Measurements from ENCODE around the gene BRME1.

BRME1 gene

DNA sequence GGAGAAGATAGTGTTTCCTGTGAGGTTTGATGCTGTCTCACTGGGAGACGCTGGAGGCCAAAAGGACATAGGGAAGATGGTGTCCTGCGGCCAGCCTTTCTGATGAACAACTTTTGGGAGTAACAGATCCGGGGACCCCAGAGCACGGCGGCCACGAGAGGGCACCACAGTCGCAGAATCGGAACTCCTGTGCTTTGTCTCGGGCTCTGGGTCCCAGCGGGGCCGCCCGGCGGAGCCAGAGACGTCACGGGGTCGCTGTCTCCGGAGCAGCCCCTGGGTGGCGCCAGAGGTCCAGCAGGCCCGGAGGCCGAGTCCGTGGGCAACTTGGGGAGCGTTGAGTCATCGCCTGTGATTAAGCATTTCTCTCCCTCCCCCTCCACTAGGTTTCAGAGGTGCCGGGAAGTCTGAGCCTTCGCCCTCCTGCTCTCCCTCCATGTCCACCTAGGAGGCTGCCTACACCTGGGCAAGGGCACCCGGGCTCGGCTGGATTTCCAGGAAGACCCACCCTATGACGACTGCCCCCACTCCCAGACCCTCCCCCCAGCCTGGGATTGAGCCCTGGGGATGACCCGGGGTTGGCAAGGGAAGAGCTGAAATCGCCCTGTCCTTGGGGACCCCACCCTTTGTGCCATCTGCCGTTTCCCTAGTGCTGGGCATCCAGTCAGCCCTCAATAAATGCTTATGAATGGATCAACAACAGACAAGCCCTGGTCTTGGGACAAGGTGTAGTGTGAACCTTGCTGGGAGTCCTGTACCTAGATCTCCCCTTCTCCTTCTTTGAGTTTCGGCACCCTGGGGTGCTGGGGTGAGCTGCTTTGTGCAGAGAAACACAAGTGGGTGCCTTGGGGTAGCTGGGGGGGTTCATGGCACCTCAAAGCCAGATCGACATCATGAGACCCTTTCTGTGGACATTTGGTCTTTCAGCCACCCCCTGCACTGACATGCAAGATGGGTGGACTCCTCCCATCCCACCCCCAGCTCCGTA is 25.6 kb downstream of the BRME1 start (continued):
- TF ChIP-seq, protein P1, sequence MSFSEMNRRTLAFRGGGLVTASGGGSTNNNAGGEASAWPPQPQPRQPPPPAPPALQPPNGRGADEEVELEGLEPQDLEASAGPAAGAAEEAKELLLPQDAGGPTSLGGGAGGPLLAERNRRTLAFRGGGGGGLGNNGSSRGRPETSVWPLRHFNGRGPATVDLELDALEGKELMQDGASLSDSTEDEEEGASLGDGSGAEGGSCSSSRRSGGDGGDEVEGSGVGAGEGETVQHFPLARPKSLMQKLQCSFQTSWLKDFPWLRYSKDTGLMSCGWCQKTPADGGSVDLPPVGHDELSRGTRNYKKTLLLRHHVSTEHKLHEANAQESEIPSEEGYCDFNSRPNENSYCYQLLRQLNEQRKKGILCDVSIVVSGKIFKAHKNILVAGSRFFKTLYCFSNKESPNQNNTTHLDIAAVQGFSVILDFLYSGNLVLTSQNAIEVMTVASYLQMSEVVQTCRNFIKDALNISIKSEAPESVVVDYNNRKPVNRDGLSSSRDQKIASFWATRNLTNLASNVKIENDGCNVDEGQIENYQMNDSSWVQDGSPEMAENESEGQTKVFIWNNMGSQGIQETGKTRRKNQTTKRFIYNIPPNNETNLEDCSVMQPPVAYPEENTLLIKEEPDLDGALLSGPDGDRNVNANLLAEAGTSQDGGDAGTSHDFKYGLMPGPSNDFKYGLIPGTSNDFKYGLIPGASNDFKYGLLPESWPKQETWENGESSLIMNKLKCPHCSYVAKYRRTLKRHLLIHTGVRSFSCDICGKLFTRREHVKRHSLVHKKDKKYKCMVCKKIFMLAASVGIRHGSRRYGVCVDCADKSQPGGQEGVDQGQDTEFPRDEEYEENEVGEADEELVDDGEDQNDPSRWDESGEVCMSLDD (tag by site-specific recombination; IDR thresholded peaks at IDR 0.05): peak; percentile 95
- TF ChIP-seq ZNF768 (tag by site-specific recombination; IDR thresholded peaks at IDR 0.05) (no peak), ZSCAN5A (tag by site-specific recombination; IDR thresholded peaks at IDR 0.05) (no peak), ZNF157 (tag by site-specific recombination; IDR thresholded peaks at IDR 0.05) (no peak), ZNF707 (tag by site-specific recombination; IDR thresholded peaks at IDR 0.05) (no peak), ZNF214 (tag by site-specific recombination; IDR thresholded peaks at IDR 0.05; ENCODE audit: borderline replicate concordance) (no peak), ZNF843 (tag by site-specific recombination; IDR thresholded peaks at IDR 0.05) (peak; percentile 29; the same call in 1 of the 2 replicates), ZNF394 (tag by site-specific recombination; IDR thresholded peaks at IDR 0.05; ENCODE audit: borderline replicate concordance) (peak; percentile 55; the same call in 1 of the 2 replicates), ZNF221 (tag by site-specific recombination; IDR thresholded peaks at IDR 0.05; ENCODE audit: borderline replicate concordance) (no peak), ZNF398 (tag by site-specific recombination; IDR thresholded peaks at IDR 0.05) (peak; percentile 52; the same call in 1 of the 2 replicates), ZNF292 (tag by site-specific recombination; IDR thresholded peaks at IDR 0.05; ENCODE audit: borderline replicate concordance, low read depth) (no peak), ZNF664 (tag by site-specific recombination; IDR thresholded peaks at IDR 0.05) (no peak), ZNF140 (tag by site-specific recombination; IDR thresholded peaks at IDR 0.05) (no peak), SCRT1 (tag by site-specific recombination; IDR thresholded peaks at IDR 0.05; ENCODE audit: borderline replicate concordance) (no peak), ZNF639 (tag by site-specific recombination; IDR thresholded peaks at IDR 0.05) (peak; percentile 51; the same call in 1 of the 2 replicates)
- TF ChIP-seq, protein P2, sequence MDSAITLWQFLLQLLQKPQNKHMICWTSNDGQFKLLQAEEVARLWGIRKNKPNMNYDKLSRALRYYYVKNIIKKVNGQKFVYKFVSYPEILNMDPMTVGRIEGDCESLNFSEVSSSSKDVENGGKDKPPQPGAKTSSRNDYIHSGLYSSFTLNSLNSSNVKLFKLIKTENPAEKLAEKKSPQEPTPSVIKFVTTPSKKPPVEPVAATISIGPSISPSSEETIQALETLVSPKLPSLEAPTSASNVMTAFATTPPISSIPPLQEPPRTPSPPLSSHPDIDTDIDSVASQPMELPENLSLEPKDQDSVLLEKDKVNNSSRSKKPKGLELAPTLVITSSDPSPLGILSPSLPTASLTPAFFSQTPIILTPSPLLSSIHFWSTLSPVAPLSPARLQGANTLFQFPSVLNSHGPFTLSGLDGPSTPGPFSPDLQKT (IDR thresholded peaks at IDR 0.05; ENCODE audit: borderline replicate concordance, low read depth, low read length): no peak
- TF ChIP-seq, protein P3, sequence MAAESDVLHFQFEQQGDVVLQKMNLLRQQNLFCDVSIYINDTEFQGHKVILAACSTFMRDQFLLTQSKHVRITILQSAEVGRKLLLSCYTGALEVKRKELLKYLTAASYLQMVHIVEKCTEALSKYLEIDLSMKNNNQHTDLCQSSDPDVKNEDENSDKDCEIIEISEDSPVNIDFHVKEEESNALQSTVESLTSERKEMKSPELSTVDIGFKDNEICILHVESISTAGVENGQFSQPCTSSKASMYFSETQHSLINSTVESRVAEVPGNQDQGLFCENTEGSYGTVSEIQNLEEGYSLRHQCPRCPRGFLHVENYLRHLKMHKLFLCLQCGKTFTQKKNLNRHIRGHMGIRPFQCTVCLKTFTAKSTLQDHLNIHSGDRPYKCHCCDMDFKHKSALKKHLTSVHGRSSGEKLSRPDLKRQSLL (tag by site-specific recombination; IDR thresholded peaks at IDR 0.05): peak; percentile 69; the same call in 1 of the 2 replicates
- TF ChIP-seq, protein P4, sequence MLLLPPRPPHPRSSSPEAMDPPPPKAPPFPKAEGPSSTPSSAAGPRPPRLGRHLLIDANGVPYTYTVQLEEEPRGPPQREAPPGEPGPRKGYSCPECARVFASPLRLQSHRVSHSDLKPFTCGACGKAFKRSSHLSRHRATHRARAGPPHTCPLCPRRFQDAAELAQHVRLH (tag by site-specific recombination; IDR thresholded peaks at IDR 0.05): no peak
- TF ChIP-seq, protein P5, sequence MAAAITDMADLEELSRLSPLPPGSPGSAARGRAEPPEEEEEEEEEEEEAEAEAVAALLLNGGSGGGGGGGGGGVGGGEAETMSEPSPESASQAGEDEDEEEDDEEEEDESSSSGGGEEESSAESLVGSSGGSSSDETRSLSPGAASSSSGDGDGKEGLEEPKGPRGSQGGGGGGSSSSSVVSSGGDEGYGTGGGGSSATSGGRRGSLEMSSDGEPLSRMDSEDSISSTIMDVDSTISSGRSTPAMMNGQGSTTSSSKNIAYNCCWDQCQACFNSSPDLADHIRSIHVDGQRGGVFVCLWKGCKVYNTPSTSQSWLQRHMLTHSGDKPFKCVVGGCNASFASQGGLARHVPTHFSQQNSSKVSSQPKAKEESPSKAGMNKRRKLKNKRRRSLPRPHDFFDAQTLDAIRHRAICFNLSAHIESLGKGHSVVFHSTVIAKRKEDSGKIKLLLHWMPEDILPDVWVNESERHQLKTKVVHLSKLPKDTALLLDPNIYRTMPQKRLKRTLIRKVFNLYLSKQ (tag by site-specific recombination; IDR thresholded peaks at IDR 0.05; ENCODE audit: borderline replicate concordance): no peak
- TF ChIP-seq, protein P6, sequence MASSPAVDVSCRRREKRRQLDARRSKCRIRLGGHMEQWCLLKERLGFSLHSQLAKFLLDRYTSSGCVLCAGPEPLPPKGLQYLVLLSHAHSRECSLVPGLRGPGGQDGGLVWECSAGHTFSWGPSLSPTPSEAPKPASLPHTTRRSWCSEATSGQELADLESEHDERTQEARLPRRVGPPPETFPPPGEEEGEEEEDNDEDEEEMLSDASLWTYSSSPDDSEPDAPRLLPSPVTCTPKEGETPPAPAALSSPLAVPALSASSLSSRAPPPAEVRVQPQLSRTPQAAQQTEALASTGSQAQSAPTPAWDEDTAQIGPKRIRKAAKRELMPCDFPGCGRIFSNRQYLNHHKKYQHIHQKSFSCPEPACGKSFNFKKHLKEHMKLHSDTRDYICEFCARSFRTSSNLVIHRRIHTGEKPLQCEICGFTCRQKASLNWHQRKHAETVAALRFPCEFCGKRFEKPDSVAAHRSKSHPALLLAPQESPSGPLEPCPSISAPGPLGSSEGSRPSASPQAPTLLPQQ (tag by site-specific recombination; IDR thresholded peaks at IDR 0.05): peak; percentile 95
- TF ChIP-seq, protein P7, sequence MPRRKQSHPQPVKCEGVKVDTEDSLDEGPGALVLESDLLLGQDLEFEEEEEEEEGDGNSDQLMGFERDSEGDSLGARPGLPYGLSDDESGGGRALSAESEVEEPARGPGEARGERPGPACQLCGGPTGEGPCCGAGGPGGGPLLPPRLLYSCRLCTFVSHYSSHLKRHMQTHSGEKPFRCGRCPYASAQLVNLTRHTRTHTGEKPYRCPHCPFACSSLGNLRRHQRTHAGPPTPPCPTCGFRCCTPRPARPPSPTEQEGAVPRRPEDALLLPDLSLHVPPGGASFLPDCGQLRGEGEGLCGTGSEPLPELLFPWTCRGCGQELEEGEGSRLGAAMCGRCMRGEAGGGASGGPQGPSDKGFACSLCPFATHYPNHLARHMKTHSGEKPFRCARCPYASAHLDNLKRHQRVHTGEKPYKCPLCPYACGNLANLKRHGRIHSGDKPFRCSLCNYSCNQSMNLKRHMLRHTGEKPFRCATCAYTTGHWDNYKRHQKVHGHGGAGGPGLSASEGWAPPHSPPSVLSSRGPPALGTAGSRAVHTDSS (tag by site-specific recombination; IDR thresholded peaks at IDR 0.05): no peak

Data from HEK293 (cell line).